Ishikawa (cell line): ENCODE results near the gene TUBAL3.

Experiments
- CEBPB ChIP-seq: IDR thresholded peaks from 2 replicates; pipeline ENCODE4 v1.6.1; 2012
- CREB1 ChIP-seq: IDR thresholded peaks from 2 replicates; pipeline ENCODE4 v1.6.1; 2012; ENCODE audit warnings: low read depth
- EGR1 ChIP-seq: IDR thresholded peaks from 2 replicates; pipeline ENCODE4 v1.6.1; 2012
- EP300 ChIP-seq: IDR thresholded peaks from 2 replicates; pipeline ENCODE4 v1.6.1; 2012; ENCODE audit warnings: borderline replicate concordance
- FOXM1 ChIP-seq: IDR thresholded peaks from 2 replicates; pipeline ENCODE4 v1.6.1; 2012; ENCODE audit warnings: low read depth, borderline replicate concordance
- NFIC ChIP-seq: IDR thresholded peaks from 2 replicates; pipeline ENCODE4 v1.6.1; 2012
- RAD21 ChIP-seq: IDR thresholded peaks from 2 replicates; pipeline ENCODE4 v1.6.1; 2012; ENCODE audit warnings: low read depth
- REST ChIP-seq: IDR thresholded peaks from 2 replicates; pipeline ENCODE4 v1.6.1; 2012; ENCODE audit warnings: low read depth, mild to moderate bottlenecking
- TAF1 ChIP-seq: IDR thresholded peaks from 2 replicates; pipeline ENCODE4 v1.6.1; 2012; ENCODE audit warnings: low read depth, mild to moderate bottlenecking
- TCF12 ChIP-seq: IDR thresholded peaks from 2 replicates; pipeline ENCODE4 v1.6.1; 2012; ENCODE audit warnings: low read depth
- TEAD4 ChIP-seq: IDR thresholded peaks from 2 replicates; pipeline ENCODE4 v1.6.1; 2012
- USF1 ChIP-seq: IDR thresholded peaks from 2 replicates; pipeline ENCODE4 v1.6.1; 2012
- YY1 ChIP-seq: IDR thresholded peaks from 2 replicates; pipeline ENCODE4 v1.6.1; 2012; ENCODE audit warnings: low read depth
- ZBTB7A ChIP-seq: IDR thresholded peaks from 2 replicates; pipeline ENCODE4 v1.6.1; 2012; ENCODE audit warnings: low read depth
- TF ChIP-seq, protein P1 (sequence below): IDR thresholded peaks from 2 replicates; pipeline ENCODE4 v1.6.1; 2012

The TUBAL3 gene

GRCh38 chr10:5404208-5405041, at the start of gene TUBAL3:
Gene TUBAL3, minus strand, starts transcription at chr10:5404828. Its CDS starts 36 bp downstream, at chr10:5404792.
- TF ChIP-seq CREB1 = no peak

DNA sequence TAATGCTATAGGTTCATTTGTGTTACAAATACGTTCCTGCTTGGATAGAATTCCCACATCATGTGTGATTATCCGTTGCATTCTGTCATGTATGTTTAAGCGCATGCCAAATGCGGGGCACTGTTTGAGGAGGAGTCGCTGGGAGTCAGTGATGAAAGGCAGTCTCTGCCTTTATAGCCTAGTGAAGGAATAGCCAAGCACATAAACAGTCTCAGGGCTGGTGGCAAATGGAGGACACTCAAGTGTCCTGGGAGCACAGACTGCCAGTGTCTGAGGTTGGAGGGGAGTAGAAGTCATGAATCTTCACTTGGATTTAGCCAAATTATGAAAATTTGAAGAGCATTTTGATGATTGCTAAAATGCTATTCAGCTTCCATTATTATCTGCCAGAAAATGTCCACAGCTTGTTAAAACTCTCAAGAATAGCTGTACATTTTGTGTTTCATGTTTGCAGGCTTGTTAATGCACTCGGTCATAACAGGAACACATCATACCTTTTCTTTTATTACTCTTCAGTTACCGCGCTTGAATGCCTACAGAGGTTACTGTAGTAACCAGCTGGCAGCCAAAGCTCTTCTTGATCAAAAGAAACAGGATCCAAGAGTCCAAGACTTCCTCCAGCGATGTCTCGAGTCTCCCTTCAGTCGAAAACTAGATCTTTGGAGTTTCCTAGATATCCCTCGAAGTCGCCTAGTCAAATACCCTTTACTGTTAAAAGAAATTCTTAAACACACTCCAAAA, 49.3 kb upstream of the TUBAL3 start:
- no peak for TF ChIP-seq REST
- TF ChIP-seq, protein P1, sequence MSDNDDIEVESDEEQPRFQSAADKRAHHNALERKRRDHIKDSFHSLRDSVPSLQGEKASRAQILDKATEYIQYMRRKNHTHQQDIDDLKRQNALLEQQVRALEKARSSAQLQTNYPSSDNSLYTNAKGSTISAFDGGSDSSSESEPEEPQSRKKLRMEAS = no peak
- no peak for TF ChIP-seq YY1
- TF ChIP-seq USF1 = no peak

GRCh38 chr10:5450605-5451384, 46.2 kb upstream of the TUBAL3 start:
- TF ChIP-seq YY1 (no peak), FOXM1 (no peak), CEBPB (no peak), EGR1 (no peak), ZBTB7A (no peak), REST (no peak), TCF12 (no peak), TAF1 (no peak), EP300 (no peak), NFIC (no peak), CREB1 (no peak)

DNA sequence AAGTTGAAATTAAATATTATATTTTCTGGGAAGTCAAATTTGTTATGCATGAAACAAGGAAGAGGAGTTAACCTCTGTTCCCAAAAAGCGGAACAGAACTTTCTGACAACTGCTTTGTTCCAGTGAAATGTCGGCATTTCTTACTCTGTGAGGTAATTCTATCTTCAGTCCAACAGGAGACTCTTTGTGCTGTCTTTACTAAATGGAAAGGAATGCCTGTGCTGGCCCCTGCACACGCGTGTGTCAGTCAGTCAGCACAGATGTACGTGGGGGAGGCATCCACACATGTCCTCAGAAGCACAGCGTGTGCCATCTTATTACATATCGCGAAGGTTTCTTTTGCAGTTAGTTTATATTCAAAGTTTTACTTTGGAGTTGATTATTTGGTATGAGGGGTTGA, 45.2 kb upstream of the TUBAL3 start:
- TF ChIP-seq TAF1 (no peak), REST (no peak)

DNA sequence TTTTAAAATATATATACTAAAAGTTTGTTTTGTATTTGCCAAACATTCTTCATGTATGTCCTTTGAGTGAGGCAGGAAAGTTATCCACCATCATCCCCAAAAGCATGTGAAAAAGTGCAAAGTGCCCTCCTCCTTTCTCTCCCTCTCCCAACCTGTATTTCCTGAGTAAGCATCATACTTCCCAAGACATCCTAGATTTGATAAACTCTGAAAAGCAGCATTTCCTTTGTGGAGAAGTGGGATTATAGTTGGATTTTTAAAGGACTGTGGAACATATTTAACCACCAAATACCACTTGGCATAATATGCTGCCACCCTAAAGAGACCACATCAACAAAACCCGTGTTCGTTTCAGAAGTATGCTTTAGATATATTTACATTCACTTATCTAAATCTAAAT, 44.6 kb upstream of the TUBAL3 start:
- no peak for TF ChIP-seq CREB1
- TF ChIP-seq YY1 = no peak
- TF ChIP-seq CEBPB = no peak
- no peak for TF ChIP-seq NFIC
- TF ChIP-seq, protein P1 = no peak
- TF ChIP-seq EGR1 = no peak
- TF ChIP-seq ZBTB7A = no peak
- no peak for TF ChIP-seq TEAD4
- no peak for TF ChIP-seq FOXM1
- no peak for TF ChIP-seq TCF12
- TF ChIP-seq TAF1 = no peak
- no peak for TF ChIP-seq USF1
- TF ChIP-seq RAD21 = no peak
- no peak for TF ChIP-seq REST
- TF ChIP-seq EP300 = no peak
